Left colon (tissue), 2 donors: Measurements from ENCODE around the gene CDH23. TPM values are rescaled to one million over a fixed set of nuclear protein-coding genes. Genes with fewer than 3 reads are reported as not detected.

Experiments
- ATAC-seq: fragments of 200-7000 bp; cut with Tn5 transposase; one replicate; pipeline ENCODE4 v1.9.1; 2020; ENCODE audit warnings: mild to moderate bottlenecking, moderate library complexity
- DNase-seq, 2 donors: peaks; one replicate each; pipeline ENCODE4 v3.0.0-alpha.2; 2020
- intact Hi-C, 2 donors: fragments of 100-400 bp; cut with DNase I in 1 of 2; cut with micrococcal nuclease in 1 of 2; formaldehyde crosslinking; loops; one replicate each; pipeline versions ENCODE4 v1.11.2 to v1.14.0; 2022; cut with DNase I, micrococcal nuclease
- total RNA-seq, 2 donors: library from RNA; stranded (reverse); fragmentation: NEBNext Ultra II Directional; extraction: Animal tissue kit (Norgen Biotek cat#: 25700); gene quantifications; one replicate each; pipeline ENCODE4 v1.2.1, GENCODE V29; 2021
- donor health status: DM: no; HTN: no; CAD: no.
- donor health status: DM: yes; HTN: yes; CAD: no.

CDH23 gene
- total RNA-seq, 2 donors from 2014 or later, result 2.2 to 2.5 TPM

DNA sequence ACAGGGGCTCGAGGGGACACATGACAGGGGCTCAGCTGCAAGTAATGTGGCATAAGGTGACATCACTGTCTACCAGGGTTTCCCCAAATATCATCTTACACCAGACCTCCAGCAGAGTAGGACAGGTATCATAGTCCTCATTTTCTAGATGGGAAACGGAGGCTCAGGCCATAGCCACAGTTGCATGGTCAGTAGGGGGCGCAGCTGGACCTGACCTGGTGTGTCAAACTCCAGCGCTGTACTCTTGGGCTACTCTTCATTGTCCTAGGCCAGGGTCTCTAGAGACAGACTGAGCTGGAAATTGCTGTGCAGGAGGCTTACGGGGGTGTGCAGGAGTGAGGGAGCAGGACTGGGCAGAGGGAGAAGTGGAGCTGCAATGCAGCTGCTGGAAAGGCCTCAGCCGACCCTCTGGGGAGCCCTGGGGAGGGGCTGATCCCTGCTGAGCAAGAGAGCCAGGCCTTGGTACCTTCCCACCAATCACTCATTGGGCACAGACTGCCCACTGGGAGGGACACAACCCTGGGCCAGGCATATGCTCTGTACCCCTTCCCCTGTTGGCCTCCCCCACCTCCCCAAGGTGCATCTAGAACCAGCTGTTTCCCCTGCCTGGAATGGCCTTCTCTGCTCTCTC lies 89.9 kb downstream of the CDH23 start:
- intact Hi-C loops, result no loop called here
- DNase-seq, result peak in 1 of 2 donors; percentile 86

GRCh38 chr10:71487726-71488125 lies 91.0 kb downstream of the CDH23 start:
- intact Hi-C loops, result no loop called here
- DNase-seq (no peak), ATAC-seq (no peak)

More for the DNA sequence above, 89.9 kb downstream of the CDH23 start:
- ATAC-seq, result peak; percentile 78

DNA sequence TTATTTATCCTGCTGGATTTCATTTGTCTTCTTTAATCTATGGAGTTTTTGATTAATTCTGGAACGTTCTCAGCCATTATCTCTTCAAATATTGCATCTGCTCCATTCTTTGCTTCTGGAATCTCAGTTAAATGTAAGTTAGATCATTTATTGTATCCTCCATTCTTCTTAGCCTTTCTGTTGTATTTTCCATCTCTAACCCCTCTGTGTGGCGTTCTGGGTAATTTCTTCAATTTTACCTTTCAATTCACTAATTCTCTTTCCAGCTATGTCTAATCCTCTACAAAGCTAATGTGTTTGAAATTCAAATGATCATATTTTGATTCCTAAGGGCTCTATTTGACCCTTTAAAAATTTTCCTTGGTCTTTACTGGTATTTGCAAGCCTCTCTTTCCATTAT lies 92.4 kb downstream of the CDH23 start:
- intact Hi-C loops, result no loop called here
- ATAC-seq, result no peak
- DNase-seq, result no peak

DNA sequence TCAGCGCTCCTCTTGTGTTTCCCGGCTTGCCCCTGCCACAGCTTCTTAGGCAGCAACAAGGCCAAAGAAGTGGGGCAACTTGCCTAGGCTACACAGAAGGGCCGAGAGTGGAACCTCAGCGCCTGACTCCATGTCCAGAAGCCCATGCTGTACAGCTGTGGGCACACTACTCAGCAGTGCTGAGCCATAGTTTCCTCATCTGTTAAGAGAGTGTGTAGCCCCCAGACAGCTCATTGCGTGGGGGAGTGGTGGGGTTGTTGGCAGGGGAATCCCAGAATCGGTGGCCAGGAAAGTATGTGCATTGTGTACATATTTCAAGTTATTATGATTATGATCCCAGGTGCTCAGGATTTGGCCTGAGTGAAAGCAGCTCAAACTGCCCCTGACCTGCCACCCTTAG lies 96.2 kb downstream of the CDH23 start:
- ATAC-seq (no peak), DNase-seq (no peak)
- intact Hi-C loops, result no loop called here

GRCh38 chr10:71493741-71494140 lies 97.0 kb downstream of the CDH23 start:
- DNase-seq, result no peak
- no peak for ATAC-seq
- intact Hi-C loops, result no loop called here

DNA sequence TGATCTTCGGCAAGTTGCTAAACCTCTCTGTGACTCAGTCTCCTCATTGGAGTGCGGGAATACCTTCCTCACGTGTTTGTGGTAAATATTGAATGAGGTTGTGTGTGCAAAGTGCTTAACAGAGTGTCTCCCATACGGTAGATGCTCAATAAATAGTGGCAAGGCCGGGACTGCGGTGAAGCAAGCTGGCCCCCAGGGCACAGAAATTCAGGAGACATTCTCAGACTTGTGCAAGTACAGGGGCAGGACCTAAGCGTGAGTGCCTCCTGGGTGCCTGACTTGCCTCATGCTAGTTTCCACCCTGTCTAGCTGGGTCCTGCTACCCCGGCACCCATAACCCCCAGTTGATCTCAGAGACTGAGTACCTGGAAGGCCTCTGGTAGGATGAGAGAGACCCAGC lies 97.8 kb downstream of the CDH23 start:
- intact Hi-C loops, result no loop called here
- ATAC-seq (no peak), DNase-seq (no peak)

GRCh38 chr10:71494980-71495381 lies 98.3 kb downstream of the CDH23 start:
- ATAC-seq, result no peak
- intact Hi-C loops, result no loop called here
- DNase-seq, result no peak

- ATAC-seq, result no peak
- intact Hi-C loops, result no loop called here
- no peak for DNase-seq
These were observed 100.4 kb downstream of the CDH23 start for GRCh38 chr10:71496927-71497762.

DNA sequence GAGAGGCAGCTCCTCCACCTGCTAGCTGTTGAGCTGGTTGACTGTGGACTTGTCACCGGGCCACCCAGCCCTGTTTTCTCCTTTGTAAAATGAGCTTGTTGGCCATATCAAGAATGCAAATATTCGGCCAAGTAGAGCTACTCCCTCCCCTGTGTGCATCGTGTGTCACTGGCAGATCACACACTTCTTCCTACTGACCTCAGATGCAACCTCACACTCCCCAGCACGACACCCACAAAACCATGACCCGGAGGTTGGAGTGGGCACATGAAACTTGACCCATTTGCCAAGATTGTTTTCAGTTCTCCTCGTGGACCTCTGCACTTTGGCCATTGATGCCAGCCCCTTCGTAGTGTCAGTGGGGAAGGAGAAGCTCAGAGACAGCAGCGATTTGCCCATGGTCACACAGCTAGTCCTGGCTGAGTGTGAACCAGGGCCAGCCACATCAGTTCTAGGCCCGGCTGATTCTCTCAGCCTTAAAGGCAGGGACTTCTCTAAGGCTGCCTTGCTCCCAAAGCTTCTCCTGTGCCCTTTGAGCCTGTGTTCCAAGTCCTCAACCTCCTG lies 101.1 kb downstream of the CDH23 start:
- no peak for DNase-seq
- intact Hi-C loops, result no loop called here
- no peak for ATAC-seq

- no peak for ATAC-seq
- intact Hi-C loops, result no loop called here
- no peak for DNase-seq
These were observed 104.7 kb downstream of the CDH23 start for GRCh38 chr10:71501402-71501801.

GRCh38 chr10:71502190-71502589 lies 105.5 kb downstream of the CDH23 start:
- DNase-seq (no peak), ATAC-seq (no peak)
- intact Hi-C loops, result no loop called here

- intact Hi-C loops, result no loop called here
- DNase-seq (no peak), ATAC-seq (no peak)
These were observed 106.1 kb downstream of the CDH23 start for GRCh38 chr10:71502851-71503250.

GRCh38 chr10:71504168-71504567 lies 107.4 kb downstream of the CDH23 start:
- ATAC-seq, result no peak
- intact Hi-C loops, result no loop called here

DNA sequence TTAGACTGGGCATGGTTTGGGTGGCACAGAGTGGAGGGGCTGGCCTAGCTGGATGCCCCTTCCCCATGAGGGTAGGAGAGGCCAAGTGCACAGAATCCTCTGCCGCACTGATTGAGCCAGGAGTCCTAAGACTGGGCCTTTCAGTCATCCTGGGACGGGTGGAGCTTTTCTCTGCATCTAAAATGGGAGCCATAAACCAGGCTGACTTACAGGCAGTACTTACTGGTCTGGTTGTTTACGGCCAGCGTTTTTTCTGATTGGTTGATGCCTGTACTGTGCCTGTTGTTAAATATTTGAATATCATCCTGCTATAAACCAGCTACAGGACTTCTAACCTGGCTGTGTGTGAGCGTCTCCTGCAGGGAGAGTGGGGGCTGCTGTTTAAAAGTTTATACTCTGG lies 107.8 kb downstream of the CDH23 start:
- intact Hi-C loops, result no loop called here
- peak; percentile 26 to 51 for DNase-seq
- peak; percentile 98 for ATAC-seq

More at GRCh38 chr10:71504168-71504567, 107.4 kb downstream of the CDH23 start:
- no peak for DNase-seq

- no peak for DNase-seq
- intact Hi-C loops, result no loop called here
These were observed 109.1 kb downstream of the CDH23 start for GRCh38 chr10:71505862-71506261.

DNA sequence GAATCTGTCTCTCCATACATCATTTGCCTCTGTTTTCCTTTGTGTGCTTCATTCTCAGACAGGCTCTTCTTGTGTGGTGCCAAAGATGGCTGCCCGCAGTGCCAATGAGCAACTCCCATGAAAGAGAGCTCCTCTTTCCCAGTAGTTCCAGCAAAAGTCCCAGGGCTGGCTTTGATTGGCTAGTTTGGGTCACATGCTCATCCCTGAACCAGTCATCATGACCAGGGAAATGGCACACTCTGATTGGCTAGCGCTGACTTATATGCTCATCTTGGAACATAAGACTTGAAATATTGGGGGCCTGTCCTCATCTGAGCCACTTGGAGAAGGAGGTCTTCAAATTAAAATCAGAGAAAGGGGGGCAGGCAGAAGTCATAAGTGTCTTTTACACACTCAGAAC lies 112.7 kb downstream of the CDH23 start:
- ATAC-seq (no peak), DNase-seq (no peak)
- intact Hi-C loops, result no loop called here

More at GRCh38 chr10:71505862-71506261, 109.1 kb downstream of the CDH23 start:
- ATAC-seq, result no peak

DNA sequence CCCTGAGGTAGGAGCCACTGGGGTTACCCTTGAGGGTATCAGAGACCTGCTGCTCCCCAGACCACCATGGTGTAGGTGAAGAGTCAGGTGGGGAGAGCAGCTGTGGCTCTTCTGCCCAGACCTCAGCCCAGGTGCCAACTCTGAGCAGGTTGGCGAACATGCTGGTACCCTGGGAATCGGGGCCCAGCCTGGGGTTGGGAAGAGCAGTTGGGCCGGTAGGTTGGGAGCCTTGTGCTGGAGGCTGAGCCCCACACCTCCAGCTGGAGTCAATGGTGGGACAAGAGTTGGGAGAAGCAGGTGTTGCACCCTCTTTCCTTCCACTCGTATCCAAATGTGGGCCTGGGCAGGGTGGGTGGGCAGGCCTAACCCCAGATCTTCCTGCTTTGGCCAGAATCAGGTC lies 114.5 kb downstream of the CDH23 start:
- DNase-seq (no peak), ATAC-seq (no peak)
- intact Hi-C loops, result no loop called here

DNA sequence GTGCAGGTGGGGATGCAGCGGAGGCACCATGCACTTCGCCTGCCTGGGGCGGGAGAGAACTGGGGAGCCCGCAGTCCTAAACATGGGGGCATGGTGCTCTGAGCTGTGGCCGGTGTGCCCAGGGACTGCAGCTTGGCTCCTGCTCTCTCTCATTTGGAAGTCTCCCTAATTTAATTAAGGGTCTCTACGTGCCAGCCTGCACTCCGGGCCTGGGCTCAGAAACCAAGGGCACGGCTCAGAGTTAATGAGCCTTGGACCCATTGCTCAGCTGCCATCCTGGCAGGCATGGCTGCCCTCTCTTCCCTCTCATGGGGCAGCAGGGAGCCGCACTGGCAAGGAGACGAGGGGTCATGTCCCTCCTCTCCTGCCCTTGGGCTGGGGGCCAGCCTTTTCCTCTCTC lies 115.6 kb downstream of the CDH23 start:
- no peak for DNase-seq
- intact Hi-C loops, result no loop called here
- no peak for ATAC-seq

- intact Hi-C loops, result no loop called here
- ATAC-seq (no peak), DNase-seq (no peak)
These were observed 116.2 kb downstream of the CDH23 start for GRCh38 chr10:71512761-71513539.

DNA sequence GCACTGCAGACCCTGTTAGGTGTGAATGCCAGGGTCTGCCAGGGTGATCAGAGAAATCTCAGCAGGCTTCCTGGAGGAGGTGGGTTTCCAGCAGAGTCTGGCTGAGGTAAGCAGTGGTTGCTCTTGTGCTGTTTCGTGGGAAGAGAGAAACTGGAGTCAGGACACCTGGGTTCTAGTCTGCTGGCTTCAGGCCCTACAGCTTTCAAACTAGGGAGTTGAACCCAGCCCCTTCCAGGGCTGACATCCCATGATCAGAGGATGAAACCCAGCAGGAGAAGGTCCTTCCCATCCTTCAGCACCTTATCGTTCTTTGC lies 116.8 kb downstream of the CDH23 start:
- ATAC-seq (no peak), DNase-seq (no peak)
- intact Hi-C loops, result no loop called here
